Myocyte (in vitro differentiated cells): ENCODE data around the gene DACH1. TPM values are rescaled to one million over a fixed set of nuclear protein-coding genes. Genes with fewer than 3 reads are reported as not detected.

ENCODE experiments used
- DNase-seq: peaks from one replicate; pipeline ENCODE4 v3.0.0-alpha.2; 2012; ENCODE audit warnings: low read depth
- total RNA-seq: library from RNA; depleted of rRNA; stranded (reverse); fragments of >200 nt; gene quantifications from 2 replicates; pipeline ENCODE4 v1.2.3, GENCODE V29; 2014

Gene DACH1
- total RNA-seq, 1 donor from 2014 or later, result 0.03 TPM

- no peak for DNase-seq
Measured at GRCh38 chr13:71499235-71499634, 367.8 kb downstream of the DACH1 start.

GRCh38 chr13:71493189-71493588, 373.8 kb downstream of the DACH1 start:
- no peak for DNase-seq

- DNase-seq, result no peak
Measured at GRCh38 chr13:71492346-71492871, 374.6 kb downstream of the DACH1 start.

- DNase-seq, result no peak
Measured at GRCh38 chr13:71491010-71491409, 376.0 kb downstream of the DACH1 start.

GRCh38 chr13:71489041-71489440, 378.0 kb downstream of the DACH1 start:
- no peak for DNase-seq

- no peak for DNase-seq
Measured at GRCh38 chr13:71488201-71488600, 378.8 kb downstream of the DACH1 start.

- DNase-seq, result no peak
Measured at GRCh38 chr13:71485913-71486312, 381.1 kb downstream of the DACH1 start.

GRCh38 chr13:71483733-71484132, 383.3 kb downstream of the DACH1 start:
- DNase-seq, result no peak

- no peak for DNase-seq
Measured at GRCh38 chr13:71481501-71481900, 385.5 kb downstream of the DACH1 start.

GRCh38 chr13:71481046-71481445, 386.0 kb downstream of the DACH1 start:
- no peak for DNase-seq

- DNase-seq, result no peak
Measured at GRCh38 chr13:71477735-71478134, 389.3 kb downstream of the DACH1 start.

- no peak for DNase-seq
Measured at GRCh38 chr13:71474936-71475335, 392.1 kb downstream of the DACH1 start.

- DNase-seq, result no peak
Measured at GRCh38 chr13:71469626-71470025, 397.4 kb downstream of the DACH1 start.

GRCh38 chr13:71464686-71465085, 402.3 kb downstream of the DACH1 start:
- DNase-seq, result no peak

- no peak for DNase-seq
Measured at GRCh38 chr13:71461892-71462291, 405.1 kb downstream of the DACH1 start.

GRCh38 chr13:71460211-71460610, 406.8 kb downstream of the DACH1 start:
- DNase-seq, result no peak

- no peak for DNase-seq
Measured at GRCh38 chr13:71459708-71460107, 407.3 kb downstream of the DACH1 start.

GRCh38 chr13:71457645-71458044, 409.4 kb downstream of the DACH1 start:
- DNase-seq, result no peak

- no peak for DNase-seq
Measured at GRCh38 chr13:71456136-71456535, 410.9 kb downstream of the DACH1 start.

- DNase-seq, result no peak
Measured at GRCh38 chr13:71454509-71454908, 412.5 kb downstream of the DACH1 start.

GRCh38 chr13:71448080-71448630, 418.8 kb downstream of the DACH1 start:
- no peak for DNase-seq

GRCh38 chr13:71437704-71438103, 429.3 kb downstream of the DACH1 start:
- no peak for DNase-seq

- DNase-seq, result no peak
Measured at GRCh38 chr13:71430681-71431080, 436.3 kb downstream of the DACH1 start.

- DNase-seq, result no peak
Measured at GRCh38 chr13:71417205-71417604, 449.8 kb downstream of the DACH1 start.
